GM12864 (cell line): Measurements from ENCODE around the gene ZNF665.

Source experiments
- DNase-seq: peaks from one replicate; pipeline ENCODE4 v3.0.0-alpha.2; 2011; ENCODE audit warnings: low read depth
- H3K4me3 ChIP-seq: 2 replicates; pipeline ENCODE4 v1.5.1; 2011; ENCODE audit warnings: mild to moderate bottlenecking, low read depth, low read length, control low read depth
- TF ChIP-seq, protein P1 (sequence below): IDR thresholded peaks from 2 replicates; pipeline ENCODE4 v1.5.1; 2011; ENCODE audit warnings: low read depth, mild to moderate bottlenecking, moderate library complexity, low read length, control low read depth, inconsistent platforms; ENCODE audit errors: missing control alignments

ZNF665 gene

DNA sequence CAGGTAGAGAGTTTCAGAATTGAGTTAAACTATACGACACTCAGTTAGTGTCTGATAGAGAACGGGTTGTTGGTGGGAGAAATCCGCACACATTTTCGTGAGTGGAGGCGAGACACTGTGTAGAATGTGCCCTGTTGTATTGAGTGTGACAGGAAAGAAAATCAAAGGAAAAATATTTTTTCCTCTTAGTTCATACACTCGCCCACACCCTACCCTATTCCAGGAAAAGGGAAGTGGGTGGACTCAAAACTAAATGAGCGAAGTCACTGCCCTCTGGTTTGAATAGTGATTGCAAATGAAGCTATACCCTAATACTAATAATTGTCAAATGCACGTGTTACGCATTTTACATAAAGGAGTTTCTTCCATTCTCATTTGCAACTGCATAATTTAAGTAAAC, 36.3 kb downstream of the ZNF665 start:
- TF ChIP-seq, protein P1, sequence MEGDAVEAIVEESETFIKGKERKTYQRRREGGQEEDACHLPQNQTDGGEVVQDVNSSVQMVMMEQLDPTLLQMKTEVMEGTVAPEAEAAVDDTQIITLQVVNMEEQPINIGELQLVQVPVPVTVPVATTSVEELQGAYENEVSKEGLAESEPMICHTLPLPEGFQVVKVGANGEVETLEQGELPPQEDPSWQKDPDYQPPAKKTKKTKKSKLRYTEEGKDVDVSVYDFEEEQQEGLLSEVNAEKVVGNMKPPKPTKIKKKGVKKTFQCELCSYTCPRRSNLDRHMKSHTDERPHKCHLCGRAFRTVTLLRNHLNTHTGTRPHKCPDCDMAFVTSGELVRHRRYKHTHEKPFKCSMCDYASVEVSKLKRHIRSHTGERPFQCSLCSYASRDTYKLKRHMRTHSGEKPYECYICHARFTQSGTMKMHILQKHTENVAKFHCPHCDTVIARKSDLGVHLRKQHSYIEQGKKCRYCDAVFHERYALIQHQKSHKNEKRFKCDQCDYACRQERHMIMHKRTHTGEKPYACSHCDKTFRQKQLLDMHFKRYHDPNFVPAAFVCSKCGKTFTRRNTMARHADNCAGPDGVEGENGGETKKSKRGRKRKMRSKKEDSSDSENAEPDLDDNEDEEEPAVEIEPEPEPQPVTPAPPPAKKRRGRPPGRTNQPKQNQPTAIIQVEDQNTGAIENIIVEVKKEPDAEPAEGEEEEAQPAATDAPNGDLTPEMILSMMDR, result no peak
- DNase-seq, result no peak
- no peak overlapping the region for H3K4me3 ChIP-seq

DNA sequence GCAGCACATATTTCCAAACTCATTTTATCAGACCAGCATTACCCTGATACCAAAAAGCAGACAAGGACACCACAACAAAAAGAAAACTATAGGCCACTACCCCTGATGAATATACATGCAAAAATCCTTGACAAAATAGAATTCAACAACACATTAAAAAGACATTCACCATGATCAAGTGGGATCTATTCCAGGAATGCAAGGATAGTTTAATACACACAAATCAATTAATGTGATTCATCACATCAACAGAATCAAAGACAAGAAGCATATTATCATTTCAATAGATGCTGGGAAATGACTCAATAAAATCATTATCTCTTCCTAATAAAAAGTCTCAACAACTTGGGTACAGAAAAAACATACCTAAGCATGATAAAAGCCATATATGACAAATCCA, 45.5 kb downstream of the ZNF665 start:
- DNase-seq, result no peak
- TF ChIP-seq, protein P1, result no peak
- H3K4me3 ChIP-seq, result no peak overlapping the region

DNA sequence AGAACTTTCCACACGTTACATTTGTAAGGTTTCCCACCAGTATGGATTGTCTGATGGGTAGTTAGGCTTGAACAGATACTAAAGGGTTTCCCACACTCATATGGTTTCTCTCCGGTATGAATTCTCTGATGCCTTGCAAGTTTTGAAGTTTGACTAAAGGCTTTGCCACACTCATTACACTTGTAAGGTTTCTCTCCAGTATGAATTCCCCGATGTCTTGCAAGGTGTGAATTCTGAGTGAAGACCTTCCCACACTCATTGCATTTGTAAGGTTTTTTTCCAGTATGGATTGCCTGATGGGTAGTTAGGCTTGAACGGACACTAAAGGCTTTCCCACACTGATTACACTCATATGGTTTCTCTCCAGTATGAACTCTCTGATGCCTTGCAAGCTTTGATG, 52.8 kb downstream of the ZNF665 start:
- DNase-seq, result no peak
- TF ChIP-seq, protein P1, result no peak
- H3K4me3 ChIP-seq, result no peak overlapping the region

DNA sequence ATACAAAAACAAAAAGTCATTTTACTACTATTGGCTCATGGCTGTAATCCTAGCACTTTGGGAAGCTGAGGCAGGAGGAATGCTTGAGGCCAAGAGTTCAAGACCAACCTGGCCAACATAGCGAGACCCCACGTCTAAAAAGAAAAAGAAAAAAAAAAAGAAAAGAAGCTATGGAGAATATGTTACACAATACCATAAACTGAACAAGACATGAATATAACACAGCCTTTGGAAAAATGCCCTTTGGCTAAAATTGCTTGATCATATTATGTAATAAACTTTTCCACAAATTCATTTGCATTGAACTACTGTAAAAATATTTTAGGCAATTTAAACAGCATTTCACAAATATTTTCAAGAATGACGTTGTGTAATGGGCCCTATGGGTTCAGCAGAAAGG, 56.7 kb downstream of the ZNF665 start:
- no peak for DNase-seq
- TF ChIP-seq, protein P1, result no peak
- H3K4me3 ChIP-seq, result no peak overlapping the region

DNA sequence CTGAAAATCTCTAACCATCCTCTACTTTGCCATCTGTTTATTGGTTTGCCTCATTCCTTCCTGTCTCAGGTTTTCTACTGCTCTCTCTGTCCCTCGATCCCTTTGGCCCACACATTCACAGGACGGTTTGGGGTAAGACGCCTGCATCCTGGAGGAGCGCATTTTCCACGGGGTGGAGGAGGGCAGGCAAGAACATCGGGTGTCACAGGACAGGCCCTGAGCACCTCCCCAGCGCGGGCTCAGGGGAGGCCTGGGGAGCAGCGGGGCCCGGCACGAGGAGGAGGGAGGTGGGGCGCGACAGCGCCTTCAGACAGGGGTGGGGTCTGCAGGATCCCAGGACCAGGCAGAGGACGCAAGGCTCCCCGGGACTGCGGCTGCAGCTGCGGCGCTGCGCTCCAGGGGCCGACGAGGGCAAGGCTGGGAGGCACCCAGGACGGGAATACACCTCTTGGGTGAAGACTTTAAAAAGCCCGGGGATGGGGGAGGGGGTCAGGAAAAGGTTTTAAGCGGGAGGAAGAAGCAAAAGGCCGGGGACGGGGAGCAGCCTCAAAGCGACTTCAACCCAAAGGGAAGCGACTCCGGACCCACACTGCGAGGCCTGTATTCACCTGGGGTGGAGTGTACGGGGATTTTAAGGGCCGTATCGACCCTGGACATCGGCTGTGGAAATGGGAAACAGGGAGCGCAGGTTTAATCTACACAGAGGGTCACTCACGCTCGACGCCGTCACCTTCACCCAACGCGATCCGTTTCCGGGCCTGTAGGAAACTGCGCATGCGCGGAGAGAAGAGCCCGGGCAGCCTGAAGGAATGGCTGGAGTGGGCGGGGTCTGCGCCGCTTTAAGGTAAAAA, 60.8 kb downstream of the ZNF665 start, which contains the start of gene ZNF415:
ZNF415 (minus strand) TSS at position 770 of the 851 bp plus-strand sequence. CDS start 10,234 bp downstream, outside the sequence.
- TF ChIP-seq, protein P1, result no peak
- DNase-seq, result no peak
- no peak within 1 kb of the TSS for H3K4me3 ChIP-seq

DNA sequence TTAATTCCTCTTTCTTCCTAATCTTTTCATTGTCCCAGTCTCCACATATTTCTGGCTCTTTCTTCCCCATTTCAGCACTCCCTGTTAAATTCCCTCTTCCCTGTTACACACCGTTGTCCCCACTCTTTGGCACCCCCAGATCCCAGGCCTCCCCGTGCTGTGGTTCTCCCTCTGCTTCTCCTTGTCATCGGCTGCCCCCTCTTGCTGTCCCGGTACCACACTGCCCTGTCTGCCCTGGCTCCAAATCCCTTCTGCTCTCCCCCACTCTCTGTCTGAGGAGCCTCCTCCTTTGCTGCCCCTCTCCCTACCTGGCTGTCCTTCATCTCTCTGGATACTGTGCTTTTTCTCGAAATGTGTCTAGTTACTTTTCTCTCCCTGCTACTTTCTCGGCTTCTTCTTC, 61.4 kb downstream of the ZNF665 start:
- H3K4me3 ChIP-seq, result no peak overlapping the region
- TF ChIP-seq, protein P1, result no peak
- no peak for DNase-seq

DNA sequence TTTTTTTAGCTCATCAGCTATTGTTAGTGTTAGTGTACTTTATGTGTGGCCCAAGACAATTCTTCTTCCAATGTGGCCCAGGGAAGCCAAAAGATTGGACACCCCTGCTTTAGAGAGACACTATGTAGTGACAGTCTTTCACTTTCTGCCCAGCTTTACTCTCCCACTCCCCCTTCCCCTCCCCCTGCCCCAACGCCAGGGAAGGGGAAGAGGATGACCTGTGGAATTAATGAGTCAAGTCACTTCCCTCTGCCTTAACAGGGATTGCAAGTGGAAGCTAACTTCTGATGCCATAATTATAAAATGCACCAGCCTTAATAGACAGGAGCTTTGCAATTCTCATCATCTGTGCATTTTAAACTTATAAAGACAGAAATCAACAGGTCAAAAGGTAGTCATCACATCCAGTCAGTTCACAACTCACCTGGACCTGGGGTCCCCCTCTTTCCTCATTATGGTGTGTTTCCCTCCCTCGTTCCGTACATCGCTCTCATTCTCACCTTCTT, 62.0 kb downstream of the ZNF665 start:
- DNase-seq, result no peak
- no peak overlapping the region for H3K4me3 ChIP-seq
- TF ChIP-seq, protein P1, result no peak
